ENCODE measurements around the gene LOXL1.

DNA sequence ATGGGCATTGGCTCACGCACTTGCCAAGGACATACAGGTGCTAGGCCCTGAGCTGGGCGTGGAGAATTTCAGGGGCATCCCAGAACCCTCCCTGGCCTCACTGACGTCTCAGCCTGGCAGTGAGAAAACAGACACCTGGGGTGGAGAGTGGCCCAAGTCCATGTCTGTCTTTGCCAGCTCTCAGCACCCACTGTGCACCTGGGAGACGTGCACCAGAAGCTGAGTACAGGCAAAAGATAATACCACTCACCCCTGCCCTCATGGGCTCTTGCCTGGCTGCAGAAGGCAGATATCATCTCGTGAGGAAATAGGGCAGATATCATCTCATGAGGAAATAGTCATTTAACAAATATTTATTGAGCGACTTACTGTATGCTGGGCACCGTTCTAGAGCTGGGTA is 8.0 kb downstream of the LOXL1 start:
- TF ChIP-seq, protein P1, sequence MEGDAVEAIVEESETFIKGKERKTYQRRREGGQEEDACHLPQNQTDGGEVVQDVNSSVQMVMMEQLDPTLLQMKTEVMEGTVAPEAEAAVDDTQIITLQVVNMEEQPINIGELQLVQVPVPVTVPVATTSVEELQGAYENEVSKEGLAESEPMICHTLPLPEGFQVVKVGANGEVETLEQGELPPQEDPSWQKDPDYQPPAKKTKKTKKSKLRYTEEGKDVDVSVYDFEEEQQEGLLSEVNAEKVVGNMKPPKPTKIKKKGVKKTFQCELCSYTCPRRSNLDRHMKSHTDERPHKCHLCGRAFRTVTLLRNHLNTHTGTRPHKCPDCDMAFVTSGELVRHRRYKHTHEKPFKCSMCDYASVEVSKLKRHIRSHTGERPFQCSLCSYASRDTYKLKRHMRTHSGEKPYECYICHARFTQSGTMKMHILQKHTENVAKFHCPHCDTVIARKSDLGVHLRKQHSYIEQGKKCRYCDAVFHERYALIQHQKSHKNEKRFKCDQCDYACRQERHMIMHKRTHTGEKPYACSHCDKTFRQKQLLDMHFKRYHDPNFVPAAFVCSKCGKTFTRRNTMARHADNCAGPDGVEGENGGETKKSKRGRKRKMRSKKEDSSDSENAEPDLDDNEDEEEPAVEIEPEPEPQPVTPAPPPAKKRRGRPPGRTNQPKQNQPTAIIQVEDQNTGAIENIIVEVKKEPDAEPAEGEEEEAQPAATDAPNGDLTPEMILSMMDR (IDR thresholded peaks at IDR 0.05; ENCODE audit: low read length): no peak
- no peak for TF ChIP-seq EZH2 (IDR thresholded peaks at IDR 0.05; ENCODE audit: borderline replicate concordance, low read length)
